GM18502 (cell line): ENCODE measurements around the gene CARD14.
"Not testable (repeated sequence)": the region's sequence is repeated elsewhere in the genome, so short reads cannot be mapped to it uniquely, and the experiment has no call there.

Experiments
- ATAC-seq: cut with Tn5 transposase; IDR thresholded peaks from one replicate; pipeline ENCODE4 v1.9.1; 2021; ENCODE audit warnings: mild to moderate bottlenecking; ENCODE audit not compliant: unreplicated experiment, poor library complexity

The CARD14 gene

GRCh38 chr17:80222376-80223141 lies 52.7 kb downstream of the CARD14 start:
- no peak for ATAC-seq

GRCh38 chr17:80223142-80223815 lies 53.4 kb downstream of the CARD14 start:
- ATAC-seq = no peak

DNA sequence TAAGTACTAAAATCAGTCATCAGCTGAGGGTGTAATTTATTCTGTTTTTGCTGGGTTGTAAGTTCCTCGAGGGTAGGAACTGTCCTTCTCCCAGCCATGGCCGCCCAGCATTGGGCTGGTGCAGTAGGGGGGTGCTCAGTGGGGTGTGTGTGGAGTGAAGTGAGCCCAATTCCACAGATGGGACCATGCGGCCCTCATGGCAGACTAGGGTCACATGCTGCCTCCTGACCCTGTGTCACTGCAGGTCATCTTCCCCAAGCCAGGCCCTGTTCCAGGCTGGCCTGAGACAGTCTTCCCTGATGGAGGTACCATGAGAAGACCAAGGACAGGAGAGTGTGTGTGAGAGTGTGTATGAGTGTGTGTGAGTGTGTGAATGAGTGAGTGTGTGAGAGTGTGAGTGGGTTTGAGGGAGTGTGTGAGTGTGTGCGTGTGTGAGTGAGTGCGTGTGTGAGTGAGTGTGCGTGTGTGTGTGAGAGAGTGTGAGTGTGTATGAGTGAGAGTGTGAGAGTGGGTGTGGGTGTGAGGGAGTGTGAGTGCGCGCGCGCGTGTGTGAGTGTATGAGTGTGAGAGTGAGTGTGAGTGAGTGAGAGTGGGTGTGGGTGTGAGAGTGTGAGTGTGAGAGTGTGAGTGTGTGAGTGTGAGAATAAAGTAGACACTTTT lies 54.1 kb downstream of the CARD14 start:
- no peak for ATAC-seq

DNA sequence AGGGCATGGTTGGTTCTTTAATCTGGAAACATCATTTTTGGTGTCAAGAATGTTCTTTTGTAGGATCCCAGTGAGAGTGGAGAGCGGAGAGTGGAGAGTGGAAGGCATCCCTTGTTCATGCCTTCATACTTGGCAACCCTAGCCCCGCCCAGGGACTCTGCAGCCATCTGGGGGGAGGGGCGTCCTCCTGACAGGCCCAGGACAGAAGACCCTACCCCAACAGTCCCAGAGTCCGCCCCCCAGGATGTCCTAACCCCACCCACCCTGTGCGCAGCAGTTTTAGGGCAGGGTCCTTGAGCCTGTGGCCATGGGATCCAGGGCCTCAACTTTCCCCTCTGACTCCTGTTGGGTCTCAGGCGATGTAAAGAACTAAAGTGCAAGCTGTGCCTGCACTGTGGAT lies 54.9 kb downstream of the CARD14 start:
- no peak for ATAC-seq

- no peak for ATAC-seq
These were observed 55.4 kb downstream of the CARD14 start for GRCh38 chr17:80225230-80225629.

GRCh38 chr17:80227156-80227555 lies 57.3 kb downstream of the CARD14 start:
- ATAC-seq = no peak

DNA sequence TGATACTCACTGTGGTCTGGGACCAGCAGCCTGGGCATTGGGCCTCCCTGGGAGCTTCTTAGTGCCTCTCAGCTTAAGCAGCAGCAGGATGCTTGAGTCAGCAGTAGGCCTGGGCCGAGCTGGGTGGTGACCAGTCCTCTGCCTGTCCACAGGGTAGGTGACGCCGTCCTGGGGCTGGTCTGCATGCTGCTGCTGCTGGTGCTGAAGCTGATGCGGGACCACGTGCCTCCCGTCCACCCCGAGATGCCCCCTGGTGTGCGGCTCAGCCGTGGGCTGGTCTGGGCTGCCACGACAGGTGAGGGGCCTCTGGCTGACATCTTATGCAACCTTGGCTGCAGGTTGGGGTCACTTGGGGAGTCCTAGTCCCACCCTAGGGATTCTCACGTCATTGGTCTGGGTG lies 57.8 kb downstream of the CARD14 start:
- no peak for ATAC-seq

- ATAC-seq = no peak
These were observed 58.6 kb downstream of the CARD14 start for GRCh38 chr17:80228477-80228876.

- ATAC-seq = no peak
These were observed 59.2 kb downstream of the CARD14 start for GRCh38 chr17:80229011-80229410.

DNA sequence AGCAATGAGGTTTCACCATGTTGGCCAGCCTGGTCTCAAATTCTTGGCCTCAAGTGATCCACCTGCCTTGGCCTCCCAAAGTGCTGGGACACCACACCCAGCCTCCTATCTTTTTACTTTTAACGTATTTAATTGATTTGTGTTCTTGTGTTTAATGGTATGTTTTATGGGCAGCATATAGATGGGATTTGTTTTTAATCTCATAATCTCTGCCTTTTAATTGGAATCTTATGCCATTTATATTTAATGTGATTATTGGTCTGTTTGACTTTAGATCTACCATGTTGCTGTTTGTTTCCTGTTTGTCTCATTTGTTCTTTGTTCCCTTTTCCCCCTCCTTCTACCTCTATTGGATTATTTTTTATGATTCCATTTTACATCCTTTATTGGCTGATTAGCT lies 62.6 kb downstream of the CARD14 start:
- no peak for ATAC-seq

GRCh38 chr17:80233202-80233601 lies 63.4 kb downstream of the CARD14 start:
- ATAC-seq = no peak

- no peak for ATAC-seq
These were observed 67.1 kb downstream of the CARD14 start for GRCh38 chr17:80236911-80237310.

DNA sequence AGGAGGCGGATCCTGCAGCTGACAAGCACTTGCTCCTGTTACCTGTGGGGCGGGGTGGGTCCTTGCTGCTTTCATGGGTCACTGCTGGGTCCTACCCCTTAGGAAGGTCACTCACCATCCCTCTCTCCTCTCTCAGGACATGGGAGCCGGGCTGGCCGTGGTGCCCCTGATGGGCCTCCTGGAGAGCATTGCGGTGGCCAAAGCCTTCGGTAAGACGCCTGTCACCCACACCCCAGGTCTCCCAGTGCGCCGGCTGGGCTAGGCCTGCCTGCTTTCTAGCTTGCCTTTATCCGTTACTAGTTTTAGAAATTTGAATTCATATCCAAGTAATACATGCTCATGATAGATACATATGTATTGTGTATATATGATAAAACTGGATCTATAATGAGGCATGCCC lies 67.6 kb downstream of the CARD14 start:
- no peak for ATAC-seq

DNA sequence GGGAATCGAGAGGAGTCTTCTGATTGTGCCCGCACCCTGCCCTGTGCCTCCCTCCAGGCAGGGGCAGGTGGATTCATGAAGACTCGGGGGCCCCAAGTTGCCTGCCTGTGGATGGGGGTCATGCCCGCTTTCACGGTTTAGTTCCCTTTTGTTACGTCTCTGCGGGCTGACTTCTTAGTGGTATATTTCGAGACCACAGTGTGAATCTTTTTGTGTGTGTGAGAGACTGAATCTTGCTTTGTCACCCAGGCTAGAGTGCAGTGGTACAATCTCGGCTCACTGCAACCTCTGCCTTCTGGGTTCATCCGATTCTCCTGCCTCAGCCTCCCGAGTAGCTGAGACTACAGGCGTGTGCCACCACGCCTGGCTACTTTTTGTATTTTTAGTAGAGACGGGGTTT lies 72.7 kb downstream of the CARD14 start:
- ATAC-seq = no peak

DNA sequence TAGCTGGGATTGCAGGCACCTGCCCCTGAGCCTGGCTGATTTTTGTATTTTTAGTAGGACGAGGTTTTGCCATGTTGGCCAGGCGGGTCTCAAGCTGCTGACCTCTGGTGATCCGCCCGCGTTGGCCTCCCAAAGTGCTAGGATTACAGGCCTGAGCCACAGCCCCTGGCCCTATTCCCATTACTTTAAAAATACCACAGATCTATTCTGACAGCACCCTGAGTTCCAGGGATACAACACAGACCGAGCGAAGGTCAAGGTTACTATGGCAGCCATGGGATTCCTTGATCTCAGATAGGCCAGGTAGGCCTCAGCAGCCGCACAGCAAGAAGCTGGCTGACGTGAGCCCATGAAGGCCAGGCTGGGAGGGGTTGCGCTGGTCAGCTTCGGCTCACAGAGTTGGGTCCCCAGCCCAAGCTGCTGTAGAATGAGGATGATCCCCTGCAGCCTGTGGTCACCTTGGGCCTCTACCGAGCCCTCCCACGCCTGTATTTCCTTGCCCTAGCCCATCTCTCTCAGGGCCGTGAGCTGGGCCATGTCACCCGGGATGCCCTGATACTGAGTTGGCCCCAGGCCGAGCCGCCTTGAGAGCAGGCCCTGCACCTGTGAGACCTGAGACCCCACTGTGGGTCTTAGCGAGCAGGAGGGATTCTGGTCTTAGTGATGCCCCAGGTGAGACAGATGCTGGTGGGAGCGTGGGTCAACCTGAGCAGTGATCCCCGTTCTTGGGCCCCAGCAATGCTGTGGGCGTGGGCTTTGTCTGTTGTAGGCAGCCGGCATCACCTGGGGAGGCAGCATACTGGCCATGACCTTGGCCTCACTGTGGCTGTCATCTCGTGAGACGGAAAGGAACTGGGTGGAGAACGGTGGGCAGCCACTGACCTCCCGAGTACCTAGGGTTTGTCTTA lies 74.0 kb downstream of the CARD14 start:
- ATAC-seq = no peak

GRCh38 chr17:80244448-80244847 lies 74.6 kb downstream of the CARD14 start:
- ATAC-seq = not testable (repeated sequence)

GRCh38 chr17:80244871-80245509 lies 75.2 kb downstream of the CARD14 start:
- no peak for ATAC-seq

DNA sequence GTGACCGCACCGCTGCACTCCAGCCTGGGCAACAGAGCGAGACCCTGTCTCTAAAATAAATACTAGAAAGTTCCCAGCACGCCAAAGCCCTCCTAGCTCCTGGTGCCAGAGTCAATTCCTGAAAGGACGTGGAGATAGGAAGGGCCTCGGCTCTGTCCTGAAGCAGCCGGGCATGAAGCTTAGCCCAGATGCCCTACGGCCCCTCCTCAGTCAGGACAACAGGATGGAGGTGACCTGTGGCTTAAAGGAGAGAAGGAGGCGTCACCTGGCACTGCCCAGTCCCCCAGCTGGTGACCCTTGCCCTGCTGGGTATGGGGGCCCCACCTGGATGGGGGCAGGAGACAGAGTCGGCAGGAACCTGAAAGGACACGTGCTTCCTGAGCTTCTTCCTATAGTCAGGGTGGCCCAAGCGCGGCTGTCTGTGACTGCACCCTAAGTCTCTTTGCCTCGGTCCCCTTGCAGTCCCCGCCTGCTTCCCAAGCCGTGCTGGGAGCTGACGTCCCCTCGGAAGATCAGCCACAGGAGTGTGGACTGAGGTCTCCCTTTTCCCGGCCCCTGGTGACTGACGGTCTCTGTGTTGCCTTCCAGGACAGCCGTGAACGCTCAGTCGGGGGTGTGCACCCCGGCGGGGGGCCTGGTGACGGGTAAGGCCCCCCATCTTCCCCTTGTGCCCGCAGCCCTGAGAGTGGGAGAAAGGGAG lies 75.9 kb downstream of the CARD14 start:
- ATAC-seq = no peak

DNA sequence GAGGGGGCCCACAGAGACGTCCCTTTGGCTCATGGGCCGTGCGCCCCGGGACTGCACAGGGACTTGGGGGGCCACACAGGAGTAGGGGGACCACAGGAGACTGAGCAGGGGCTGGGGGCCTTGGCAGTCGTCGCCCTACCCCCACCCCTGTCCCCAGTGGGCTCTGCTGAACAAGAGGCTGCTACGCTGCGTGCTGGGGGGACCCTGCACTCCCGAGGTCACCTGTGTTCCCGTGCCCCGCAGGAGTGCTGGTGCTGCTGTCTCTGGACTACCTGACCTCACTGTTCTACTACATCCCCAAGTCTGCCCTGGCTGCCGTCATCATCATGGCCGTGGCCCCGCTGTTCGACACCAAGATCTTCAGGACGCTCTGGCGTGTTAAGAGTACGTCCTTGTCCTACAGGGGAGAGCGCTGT lies 76.4 kb downstream of the CARD14 start:
- ATAC-seq = no peak
